NCI-H1092 treated with DMSO at 0.1 percent for 48 hours (cell line): ENCODE data around the gene ANO4.
A peak's percentile ranks its signal among the peaks of the same experiment; 100 is the strongest.

Experiments
- DNase-seq: peaks from one replicate; lab custom pipeline; 2025; lab: John Stamatoyannopoulos, UW

ANO4 gene

DNA sequence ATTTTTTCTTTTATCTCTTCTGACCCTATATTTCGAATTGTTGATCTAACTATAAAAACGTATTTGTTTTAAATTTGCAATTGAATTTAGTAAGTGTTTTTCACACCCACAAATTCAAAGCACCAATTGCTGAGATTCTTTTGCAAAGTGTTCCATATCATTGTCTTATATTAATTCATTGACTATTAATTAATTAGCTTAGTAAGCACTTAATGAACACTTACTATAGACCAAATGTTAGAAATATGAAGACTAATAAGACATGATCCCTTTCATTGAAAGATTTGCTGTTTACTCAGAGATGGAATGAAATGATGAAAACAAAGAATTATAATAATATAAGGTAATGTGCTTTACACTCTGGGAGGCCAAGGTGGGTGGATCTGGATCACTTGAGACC lies 14.2 kb downstream of the ANO4 start:
- DNase-seq: no peak

- no peak for DNase-seq
Observed at GRCh38 chr12:100820314-100820713, 25.7 kb downstream of the ANO4 start.

- DNase-seq: no peak
Observed at GRCh38 chr12:100823963-100824362, 29.4 kb downstream of the ANO4 start.

- DNase-seq: no peak
Observed at GRCh38 chr12:100824476-100824875, 29.9 kb downstream of the ANO4 start.

DNA sequence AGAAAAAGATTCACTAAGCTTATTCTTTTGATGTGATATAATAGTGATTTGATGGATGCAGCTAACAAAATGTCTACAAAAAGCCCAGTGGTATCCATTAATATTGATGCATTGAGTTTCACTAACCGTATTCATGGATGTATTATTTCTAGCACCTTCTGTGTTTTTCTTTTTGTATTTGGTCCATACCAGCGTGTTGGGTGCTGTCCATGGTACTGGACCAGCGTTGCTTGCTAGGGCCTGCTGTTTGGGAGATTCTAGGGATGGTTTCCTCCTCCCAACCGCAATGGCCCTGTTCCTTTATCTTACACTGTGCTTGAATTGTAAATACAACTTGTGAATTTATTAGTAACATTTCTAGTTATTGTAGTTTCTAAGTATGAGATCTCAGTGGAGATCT lies 31.7 kb downstream of the ANO4 start:
- no peak for DNase-seq

DNA sequence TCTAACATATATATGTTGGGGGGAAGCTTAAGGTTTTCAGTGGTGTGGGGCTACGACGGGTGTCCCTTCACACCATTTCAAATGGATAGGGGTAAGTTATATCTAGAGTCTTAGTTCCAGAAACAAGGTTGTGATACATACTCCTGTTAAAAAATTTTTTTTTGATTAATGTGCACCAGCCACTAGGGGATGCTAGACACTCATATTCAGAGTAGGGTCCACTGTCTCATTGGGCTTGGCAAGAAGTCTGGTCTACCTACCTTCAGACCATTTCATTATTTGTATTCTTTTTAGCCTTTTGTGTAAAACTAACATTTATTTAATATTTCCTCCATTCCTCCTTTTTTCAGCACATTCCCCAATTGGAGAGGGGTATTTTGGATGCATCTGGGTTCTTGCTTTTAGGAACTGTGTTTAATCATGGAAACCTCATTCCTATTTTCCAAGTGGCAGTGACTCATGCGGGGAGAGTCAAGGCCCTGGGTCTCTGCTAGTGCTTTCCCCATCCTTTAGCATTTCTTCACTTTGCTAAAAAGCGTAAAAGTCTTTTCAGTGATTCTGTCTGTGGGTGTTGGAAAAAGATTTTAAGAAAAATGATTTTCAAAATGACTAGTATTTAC lies 33.4 kb downstream of the ANO4 start:
- peak; percentile 50 for DNase-seq

- no peak for DNase-seq
Observed at GRCh38 chr12:100830003-100830795, 35.6 kb downstream of the ANO4 start.

- no peak for DNase-seq
Observed at GRCh38 chr12:100833282-100833681, 38.7 kb downstream of the ANO4 start.

DNA sequence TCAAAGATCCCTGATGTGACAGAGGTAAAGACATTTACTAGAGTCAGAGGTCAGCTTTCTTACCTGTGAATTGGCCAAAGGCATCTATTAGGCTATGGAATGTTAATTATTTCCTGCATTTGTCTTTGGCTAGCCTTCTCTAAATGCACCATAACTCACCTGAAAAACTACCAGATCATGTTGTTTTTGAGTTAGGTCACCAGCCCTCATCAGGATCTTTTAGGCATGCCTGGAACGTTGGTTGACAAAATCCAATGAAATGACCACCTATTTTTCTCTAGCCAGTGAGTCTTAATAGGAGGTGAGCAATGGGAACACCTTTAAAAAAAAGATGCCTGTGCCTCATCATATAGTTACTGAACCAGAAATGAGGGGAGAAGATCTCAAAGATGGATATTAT lies 46.2 kb downstream of the ANO4 start:
- no peak for DNase-seq

DNA sequence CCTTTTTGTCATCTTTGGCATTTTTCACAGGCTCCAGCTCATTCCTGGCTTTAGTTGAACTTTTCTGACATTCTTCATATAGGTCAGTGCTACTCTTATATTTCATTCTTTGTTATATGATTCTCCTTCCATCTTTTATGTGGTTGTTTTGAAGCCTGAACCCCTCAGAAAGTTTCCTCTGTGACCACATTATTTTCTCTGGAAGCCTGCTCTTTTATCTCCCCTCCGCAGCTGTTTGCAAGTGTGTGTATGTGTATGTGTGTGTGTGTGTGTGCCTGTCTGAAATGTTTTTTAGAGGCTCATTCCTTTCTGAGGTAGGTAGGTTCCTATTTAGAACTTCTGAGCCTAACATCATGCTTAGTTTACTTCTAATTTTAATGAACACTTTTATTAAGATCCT lies 47.6 kb downstream of the ANO4 start:
- DNase-seq: no peak

- no peak for DNase-seq
Observed at GRCh38 chr12:100843061-100843460, 48.5 kb downstream of the ANO4 start.

DNA sequence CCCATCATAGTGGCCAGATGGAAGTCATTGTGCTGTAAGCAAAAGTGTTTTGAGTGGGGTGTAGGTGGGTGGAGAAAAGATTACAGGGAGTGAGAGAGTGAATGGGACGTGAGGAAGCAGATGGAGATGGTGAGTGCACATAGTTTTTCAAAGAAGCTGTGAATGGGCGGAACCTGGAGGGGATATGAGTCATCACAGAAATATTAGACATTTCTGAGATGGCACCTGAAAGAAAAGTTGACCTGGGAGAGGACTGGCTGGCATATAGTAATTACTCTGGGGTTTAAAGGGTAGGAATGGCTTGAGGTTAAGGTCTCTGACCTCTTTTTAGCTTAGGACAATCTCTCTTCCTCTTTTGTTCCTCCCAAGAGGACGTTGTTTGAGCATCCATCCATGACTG lies 50.5 kb downstream of the ANO4 start:
- DNase-seq: no peak

- no peak for DNase-seq
Observed at GRCh38 chr12:100851637-100852036, 57.1 kb downstream of the ANO4 start.

DNA sequence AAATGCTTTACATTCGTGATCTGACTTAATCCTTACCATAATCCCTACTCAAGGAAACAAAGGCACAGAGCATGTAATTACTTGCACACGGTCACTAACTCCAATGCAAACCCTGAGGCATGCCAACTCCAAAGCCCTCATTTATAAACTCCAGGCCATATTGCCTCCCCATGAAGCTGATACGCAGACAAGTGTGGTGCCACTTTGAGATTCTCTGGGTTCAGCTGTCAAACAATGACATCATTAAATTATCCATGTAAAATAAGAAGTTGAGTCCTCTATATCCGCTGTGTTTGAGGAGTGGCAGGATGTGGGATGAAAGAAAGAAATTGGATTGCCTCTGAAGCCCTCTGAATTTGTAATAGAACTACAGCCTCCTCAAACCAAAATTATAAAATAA lies 62.8 kb downstream of the ANO4 start:
- DNase-seq: no peak

DNA sequence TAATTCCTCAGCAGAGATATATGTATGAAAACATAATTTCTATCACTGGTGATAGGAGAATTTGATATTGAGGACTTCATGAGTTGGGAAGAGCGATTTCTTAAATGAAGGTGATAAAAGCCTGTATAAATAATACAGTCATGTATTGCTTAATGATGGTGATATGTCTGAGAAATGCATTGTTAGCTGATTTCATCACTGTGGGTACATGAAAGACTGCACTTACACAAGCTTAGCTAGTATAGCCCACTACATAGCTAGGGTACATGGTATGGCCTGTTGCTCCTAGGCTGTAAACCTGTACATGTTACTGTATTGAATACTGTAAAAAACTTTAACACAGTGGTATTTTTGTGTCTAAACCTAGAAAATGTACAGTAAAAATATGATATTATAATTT lies 63.4 kb downstream of the ANO4 start:
- no peak for DNase-seq

GRCh38 chr12:100858656-100859055 lies 64.1 kb downstream of the ANO4 start:
- DNase-seq: no peak

- no peak for DNase-seq
Observed at GRCh38 chr12:100859063-100859627, 64.6 kb downstream of the ANO4 start.

- DNase-seq: no peak
Observed at GRCh38 chr12:100860611-100861010, 66.0 kb downstream of the ANO4 start.

GRCh38 chr12:100862676-100863075 lies 68.1 kb downstream of the ANO4 start:
- DNase-seq: no peak

GRCh38 chr12:100864366-100864765 lies 69.8 kb downstream of the ANO4 start:
- no peak for DNase-seq

- no peak for DNase-seq
Observed at GRCh38 chr12:100867639-100868393, 73.2 kb downstream of the ANO4 start.

GRCh38 chr12:100868487-100868886 lies 73.9 kb downstream of the ANO4 start:
- no peak for DNase-seq
